ENCODE measurements around the gene LMNB1. TPM values are rescaled to one million over a fixed set of nuclear protein-coding genes. Genes with fewer than 3 reads are reported as not detected.

Gene LMNB1
- polyA plus RNA-seq, 1 experiment = 12.0 TPM

DNA sequence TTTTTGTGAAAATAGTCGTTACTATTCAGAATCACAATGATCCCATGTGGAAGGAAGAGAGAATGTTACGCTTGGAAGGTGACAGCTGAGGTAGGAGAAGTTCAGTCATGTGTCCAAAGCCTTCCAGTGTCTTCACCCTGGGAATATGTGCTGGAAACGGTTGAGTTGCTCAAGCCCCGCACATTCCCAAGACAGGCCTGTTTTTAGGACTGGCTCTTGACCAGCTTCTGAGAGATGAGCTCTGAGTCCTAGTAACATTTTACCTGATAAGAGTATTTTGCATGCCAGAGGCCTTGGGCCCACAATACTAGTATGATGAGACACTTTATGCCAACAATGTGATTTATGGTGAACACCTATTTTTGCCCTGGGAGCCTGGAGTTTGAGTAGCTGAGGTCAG is 101.7 kb downstream of the LMNB1 start:
- no peak for DNase-seq (ENCODE audit: low read depth)
- ChIA-PET CTCF (no interaction called here), POLR2A (no interaction called here)
- H3K36me3 ChIP-seq (ENCODE audit: control insufficient read depth, insufficient read depth, low read length) = no peaks in the 10 kb centered on the region
- TF ChIP-seq, protein P1, sequence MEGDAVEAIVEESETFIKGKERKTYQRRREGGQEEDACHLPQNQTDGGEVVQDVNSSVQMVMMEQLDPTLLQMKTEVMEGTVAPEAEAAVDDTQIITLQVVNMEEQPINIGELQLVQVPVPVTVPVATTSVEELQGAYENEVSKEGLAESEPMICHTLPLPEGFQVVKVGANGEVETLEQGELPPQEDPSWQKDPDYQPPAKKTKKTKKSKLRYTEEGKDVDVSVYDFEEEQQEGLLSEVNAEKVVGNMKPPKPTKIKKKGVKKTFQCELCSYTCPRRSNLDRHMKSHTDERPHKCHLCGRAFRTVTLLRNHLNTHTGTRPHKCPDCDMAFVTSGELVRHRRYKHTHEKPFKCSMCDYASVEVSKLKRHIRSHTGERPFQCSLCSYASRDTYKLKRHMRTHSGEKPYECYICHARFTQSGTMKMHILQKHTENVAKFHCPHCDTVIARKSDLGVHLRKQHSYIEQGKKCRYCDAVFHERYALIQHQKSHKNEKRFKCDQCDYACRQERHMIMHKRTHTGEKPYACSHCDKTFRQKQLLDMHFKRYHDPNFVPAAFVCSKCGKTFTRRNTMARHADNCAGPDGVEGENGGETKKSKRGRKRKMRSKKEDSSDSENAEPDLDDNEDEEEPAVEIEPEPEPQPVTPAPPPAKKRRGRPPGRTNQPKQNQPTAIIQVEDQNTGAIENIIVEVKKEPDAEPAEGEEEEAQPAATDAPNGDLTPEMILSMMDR (IDR thresholded peaks at IDR 0.05; ENCODE audit: insufficient read depth, low read depth, low read length) = no peak
- H3K4me3 ChIP-seq (ENCODE audit: low read depth, low read length) = no peak overlapping the region
- H3K27me3 ChIP-seq (ENCODE audit: control insufficient read depth, insufficient read depth, low read length) = no peaks in the 10 kb centered on the region

DNA sequence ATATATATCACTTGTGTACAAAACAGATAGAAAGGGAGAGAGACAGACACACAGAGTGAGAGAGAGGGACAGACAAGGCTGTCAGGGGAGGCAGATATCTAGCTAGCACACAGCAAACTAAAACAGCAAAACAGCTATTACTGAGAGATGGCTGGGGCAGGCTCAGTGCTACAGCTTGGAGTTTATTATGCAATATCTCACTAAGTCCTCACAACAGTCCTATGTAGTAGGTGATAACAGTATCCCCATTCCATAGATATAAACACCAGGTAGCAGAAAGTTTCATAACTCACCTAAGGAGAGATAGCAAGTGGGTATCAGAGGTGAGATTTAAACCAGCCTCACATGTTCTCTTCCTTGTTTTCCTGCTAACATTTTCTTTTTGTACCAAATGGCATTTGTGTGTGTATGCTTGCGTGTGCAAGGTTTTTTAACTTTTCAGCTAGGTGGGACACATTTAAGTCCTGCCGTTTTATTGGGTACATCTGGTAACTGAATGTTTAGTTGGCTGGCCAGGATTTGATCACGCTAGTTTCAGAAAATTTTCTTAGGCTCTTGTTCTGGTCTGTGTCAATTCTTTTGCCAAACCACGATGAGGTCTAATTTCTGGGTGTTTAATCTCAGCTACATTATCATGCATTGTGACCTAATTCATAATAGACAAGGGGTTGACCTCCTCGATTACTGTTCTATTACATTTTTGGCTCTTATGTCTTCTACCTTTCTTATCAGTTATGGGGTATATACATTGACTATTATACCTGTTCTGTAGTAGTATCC is 105.1 kb downstream of the LMNB1 start:
- no peak overlapping the region for H3K4me3 ChIP-seq (ENCODE audit: low read depth, low read length)
- H3K36me3 ChIP-seq (ENCODE audit: control insufficient read depth, insufficient read depth, low read length) = no peaks in the 10 kb centered on the region
- ChIA-PET CTCF (no interaction called here), POLR2A (no interaction called here)
- TF ChIP-seq, protein P1 (IDR thresholded peaks at IDR 0.05; ENCODE audit: insufficient read depth, low read depth, low read length) = no peak
- H3K27me3 ChIP-seq (ENCODE audit: control insufficient read depth, insufficient read depth, low read length) = no peaks in the 10 kb centered on the region
- DNase-seq (ENCODE audit: low read depth) = no peak

DNA sequence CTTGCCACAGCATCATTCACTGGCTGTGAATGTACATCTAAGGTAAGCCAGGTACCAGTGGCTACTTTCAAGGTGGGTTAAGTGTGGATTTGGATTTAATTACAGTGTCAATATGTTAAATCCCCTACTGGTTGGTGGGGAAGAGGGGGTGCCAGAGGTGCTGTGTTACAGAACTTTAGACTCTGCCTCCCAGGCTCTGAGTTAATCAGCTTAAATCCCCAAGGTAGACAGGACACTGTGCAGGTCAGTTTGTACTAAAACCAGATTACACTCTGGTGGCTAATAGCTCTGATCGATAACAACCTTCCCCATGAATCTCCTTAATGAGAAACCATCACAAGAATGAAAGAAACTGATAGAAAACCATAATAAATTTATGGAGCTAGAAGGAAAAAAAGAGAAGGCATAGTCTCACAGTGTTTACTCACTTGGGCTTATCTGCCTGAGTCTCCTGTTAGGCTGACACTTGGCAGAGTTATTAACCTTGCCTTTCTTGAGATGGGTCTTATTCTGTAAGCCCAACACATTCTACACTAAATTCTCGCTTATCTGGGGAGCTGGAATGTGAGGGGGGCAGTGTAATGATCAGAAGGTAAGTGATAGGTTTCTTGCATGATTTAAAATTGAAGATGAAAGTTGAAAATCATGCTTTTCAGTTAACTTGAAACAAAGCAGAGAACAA is 106.8 kb downstream of the LMNB1 start:
- TF ChIP-seq, protein P1 (IDR thresholded peaks at IDR 0.05; ENCODE audit: insufficient read depth, low read depth, low read length) = no peak
- CTCF ChIA-PET = interaction anchor here (1.6 kb wide), 1 partner anchor 17 kb away, joined by 3 read pairs; no protein-coding TSS in a partner anchor
- DNase-seq (ENCODE audit: low read depth) = no peak
- no peaks in the 10 kb centered on the region for H3K36me3 ChIP-seq (ENCODE audit: control insufficient read depth, insufficient read depth, low read length)
- no peak overlapping the region for H3K4me3 ChIP-seq (ENCODE audit: low read depth, low read length)
- POLR2A ChIA-PET = no interaction called here
- H3K27me3 ChIP-seq (ENCODE audit: control insufficient read depth, insufficient read depth, low read length) = no peaks in the 10 kb centered on the region

DNA sequence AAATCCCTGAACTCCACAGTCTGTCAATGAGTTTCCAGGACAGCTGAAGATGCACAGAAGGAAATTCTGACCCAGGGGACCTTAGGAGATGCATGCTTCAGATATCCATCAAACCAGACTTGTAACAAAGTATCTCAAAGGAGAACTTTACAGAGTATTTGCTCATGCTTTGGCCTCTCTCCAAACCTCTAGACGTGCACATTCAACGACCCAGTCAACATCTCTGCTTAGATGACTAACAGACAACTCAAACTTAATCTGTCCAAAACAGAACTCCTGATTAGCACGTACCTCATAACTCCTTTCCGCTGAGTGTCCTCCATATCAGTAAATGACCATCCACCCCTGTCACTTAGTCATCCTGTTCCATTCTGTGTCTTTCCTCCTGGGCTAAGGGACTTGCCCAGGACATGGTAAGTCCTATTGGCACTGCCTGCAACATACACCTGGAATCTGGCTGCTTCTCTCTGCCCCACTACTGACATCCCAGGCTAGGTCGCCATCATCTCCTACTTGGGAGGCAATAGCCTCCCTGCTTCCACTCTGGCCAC is 107.4 kb downstream of the LMNB1 start:
- no peak overlapping the region for H3K4me3 ChIP-seq (ENCODE audit: low read depth, low read length)
- ChIA-PET POLR2A (no interaction called here), CTCF (no interaction called here)
- H3K27me3 ChIP-seq (ENCODE audit: control insufficient read depth, insufficient read depth, low read length) = no peaks in the 10 kb centered on the region
- H3K36me3 ChIP-seq (ENCODE audit: control insufficient read depth, insufficient read depth, low read length) = no peaks in the 10 kb centered on the region
- peak; percentile 64 for DNase-seq (ENCODE audit: low read depth)
- TF ChIP-seq, protein P1 (IDR thresholded peaks at IDR 0.05; ENCODE audit: insufficient read depth, low read depth, low read length) = no peak

Small RNA genes within 50 kb of the gene (small RNA-seq; reads per million reads assigned to genes)
- gene RNU6-752P (ENCODE audit: insufficient read length, low read depth, low replicate concordance) = not detected

Other genes starting within 250 kb of the LMNB1 start
- 81.2 and 99.9 TPM in 2 replicates for gene ALDH7A1, start 181.9 kb upstream of the LMNB1 start, polyA plus RNA-seq (2011; rRNA removed)
- gene PHAX, start 176.2 kb upstream of the LMNB1 start, polyA plus RNA-seq (2011; rRNA removed) = 40.7 and 41.6 TPM in 2 replicates